Vagina (tissue), 2 donors: ENCODE results near the gene ZDHHC3. TPM values are rescaled to one million over a fixed set of nuclear protein-coding genes. Genes with fewer than 3 reads are reported as not detected.

Experiments used
- DNase-seq, 2 donors: peaks; one replicate each; pipeline ENCODE4 v3.0.0-alpha.2; 2017; ENCODE audit errors: extremely low spot score in 2 of 2
- H3K27ac ChIP-seq: fragments of 200-600 bp; sonication (generic); one replicate; pipeline ENCODE4 v1.5.1; 2019
- H3K27me3 ChIP-seq: fragments of 200-600 bp; sonication (generic); one replicate; pipeline ENCODE4 v1.5.1; 2019
- H3K36me3 ChIP-seq, 2 donors: fragments of 200-600 bp; sonication (generic); one replicate each; pipeline ENCODE4 v1.5.1; 2017 to 2019
- H3K4me1 ChIP-seq: fragments of 200-600 bp; sonication (generic); one replicate; pipeline ENCODE4 v1.5.1; 2019
- H3K4me3 ChIP-seq, 2 donors: fragments of 200-600 bp; sonication (generic); 1 replicate in 1 of 2; 2 replicates in 1 of 2; pipeline ENCODE4 v1.5.1; 2016 to 2019
- H3K9me3 ChIP-seq: fragments of 200-600 bp; sonication (generic); one replicate; pipeline ENCODE4 v1.5.1; 2019
- CTCF ChIP-seq, 3 experiments: fragments of 450-650 bp in 2 of 3; fragments of 200-600 bp in 1 of 3; sonication (generic) in 1 of 3; IDR thresholded peaks; one replicate each; pipeline ENCODE4 v1.5.1; 2017 to 2019; ENCODE audit warnings: antibody characterized with exemption in 3 of 3, mild to moderate bottlenecking in 2 of 3, moderate library complexity in 2 of 3
- POLR2A ChIP-seq, 2 donors: fragments of 450-650 bp; IDR thresholded peaks; one replicate each; pipeline ENCODE4 v1.6.1; 2017; ENCODE audit warnings: antibody characterized with exemption in 2 of 2, mild to moderate bottlenecking in 2 of 2, moderate library complexity in 2 of 2
- POLR2AphosphoS5 ChIP-seq, 2 donors: sonication (generic); formaldehyde crosslinking; IDR thresholded peaks; one replicate each; pipeline ENCODE4 v1.9.0; 2017; ENCODE audit warnings: antibody characterized with exemption in 2 of 2, mild to moderate bottlenecking in 2 of 2, low read depth in 1 of 2; ENCODE audit not compliant: insufficient read depth in 1 of 2
- intact Hi-C: fragments of 100-400 bp; cut with DNase I; formaldehyde crosslinking; loops from one replicate; pipeline ENCODE4 v1.15.1; 2023
- total RNA-seq: library from RNA; depleted of rRNA; stranded (reverse); fragments of >200 nt; gene quantifications from one replicate; pipeline ENCODE4 v1.2.3, GENCODE V29; 2016

The ZDHHC3 gene
- total RNA-seq, 1 donor from 2014 or later, result 83.5 TPM

GRCh38 chr3:45010811-45011333 lies 34.9 kb upstream of the ZDHHC3 start:
- no peak for TF ChIP-seq CTCF (IDR thresholded peaks at IDR 0.05)
- no peak for TF ChIP-seq POLR2AphosphoS5 (IDR thresholded peaks at IDR 0.05; ENCODE audit: insufficient read depth in 1 of 2, low read depth in 1 of 2)
- TF ChIP-seq POLR2A (IDR thresholded peaks at IDR 0.05), result no peak
- Histone ChIP-seq H3K27ac (peak overlapping the region; percentile 87), H3K9me3 (no peaks in the 10 kb centered on the region), H3K4me1 (peaks cover 55% of the 10 kb centered on the region), H3K4me3 (no peak overlapping the region), H3K36me3 (peaks cover 0 to 4% of the 10 kb centered on the region in 2 donors), H3K27me3 (no peaks in the 10 kb centered on the region)
- intact Hi-C loops, result no loop called here
- no peak for DNase-seq

GRCh38 chr3:45009868-45010267 lies 33.9 kb upstream of the ZDHHC3 start:
- H3K27me3 ChIP-seq, result no peaks in the 10 kb centered on the region
- peak overlapping the region; percentile 87 for H3K27ac ChIP-seq
- H3K4me1 ChIP-seq, result peaks cover 55% of the 10 kb centered on the region
- peaks cover 0 to 6% of the 10 kb centered on the region in 2 donors for H3K36me3 ChIP-seq
- intact Hi-C loops, result no loop called here
- no peaks in the 10 kb centered on the region for H3K9me3 ChIP-seq
- no peak for DNase-seq
- no peak overlapping the region for H3K4me3 ChIP-seq
- TF ChIP-seq POLR2A (IDR thresholded peaks at IDR 0.05), result no peak
- no peak for TF ChIP-seq CTCF (IDR thresholded peaks at IDR 0.05)
- no peak for TF ChIP-seq POLR2AphosphoS5 (IDR thresholded peaks at IDR 0.05; ENCODE audit: insufficient read depth in 1 of 2, low read depth in 1 of 2)

GRCh38 chr3:45008117-45008516 lies 32.1 kb upstream of the ZDHHC3 start:
- DNase-seq, result no peak
- H3K9me3 ChIP-seq, result no peaks in the 10 kb centered on the region
- no peak overlapping the region for H3K4me3 ChIP-seq
- intact Hi-C loops, result no loop called here
- peaks cover 0 to 13% of the 10 kb centered on the region in 2 donors for H3K36me3 ChIP-seq
- H3K27ac ChIP-seq, result peak overlapping the region; percentile 87
- H3K27me3 ChIP-seq, result no peaks in the 10 kb centered on the region
- H3K4me1 ChIP-seq, result peaks cover 40% of the 10 kb centered on the region
- no peak for TF ChIP-seq POLR2AphosphoS5 (IDR thresholded peaks at IDR 0.05; ENCODE audit: insufficient read depth in 1 of 2, low read depth in 1 of 2)
- TF ChIP-seq POLR2A (IDR thresholded peaks at IDR 0.05), result no peak
- TF ChIP-seq CTCF (IDR thresholded peaks at IDR 0.05), result no peak

- no peak for DNase-seq
These were observed 31.1 kb upstream of the ZDHHC3 start for GRCh38 chr3:45007091-45007490.

More at GRCh38 chr3:45007091-45007490, 31.1 kb upstream of the ZDHHC3 start:
- H3K4me1 ChIP-seq, result peaks cover 29% of the 10 kb centered on the region
- H3K36me3 ChIP-seq, result peaks cover 0 to 21% of the 10 kb centered on the region in 2 donors
- intact Hi-C loops, result no loop called here
- no peak overlapping the region for H3K4me3 ChIP-seq
- no peak overlapping the region for H3K27ac ChIP-seq
- TF ChIP-seq POLR2A (IDR thresholded peaks at IDR 0.05), result no peak
- no peak for TF ChIP-seq POLR2AphosphoS5 (IDR thresholded peaks at IDR 0.05; ENCODE audit: insufficient read depth in 1 of 2, low read depth in 1 of 2)
- TF ChIP-seq CTCF (IDR thresholded peaks at IDR 0.05), result no peak
- H3K27me3 ChIP-seq, result no peaks in the 10 kb centered on the region
- H3K9me3 ChIP-seq, result no peaks in the 10 kb centered on the region
